Keratinocyte (primary cell): Measurements from ENCODE around the gene ANKRD1. TPM values are rescaled to one million over a fixed set of nuclear protein-coding genes. Genes with fewer than 3 reads are reported as not detected.

Source experiments
- DNase-seq: peaks from one replicate; pipeline ENCODE4 v3.0.0-alpha.2; 2011; ENCODE audit warnings: low read depth, missing footprints, low spot score
- FAIRE-seq: peaks from 2 replicates; lab custom pipeline; 2011; peaks lifted over from hg19 to GRCh38; lab: Jason Lieb, UNC
- H2AFZ ChIP-seq: 2 replicates; pipeline ENCODE4 v1.6.0; 2012; ENCODE audit warnings: low read length, control low read depth, inconsistent platforms; ENCODE audit not compliant: control insufficient read depth
- H3K27ac ChIP-seq: 2 replicates; pipeline ENCODE4 v1.5.1; 2011; ENCODE audit warnings: low read length; ENCODE audit not compliant: control insufficient read depth, insufficient read depth
- H3K27me3 ChIP-seq: 3 replicates; pipeline ENCODE4 v1.6.0; 2011; ENCODE audit warnings: low read length; ENCODE audit not compliant: control insufficient read depth, insufficient read depth; ENCODE audit errors: extremely low read depth
- H3K36me3 ChIP-seq, 2 experiments: 2 replicates in 1 of 2; 3 replicates in 1 of 2; pipeline ENCODE4 v1.5.1; 2011; ENCODE audit warnings: low read length in 2 of 2, mild to moderate bottlenecking in 1 of 2; ENCODE audit not compliant: control insufficient read depth in 2 of 2, insufficient read depth in 2 of 2; ENCODE audit errors: extremely low read depth in 1 of 2
- H3K4me1 ChIP-seq: 3 replicates; pipeline ENCODE4 v1.5.1; 2011; ENCODE audit warnings: low read length; ENCODE audit not compliant: control insufficient read depth, insufficient read depth; ENCODE audit errors: extremely low read depth
- H3K4me2 ChIP-seq: 3 replicates; pipeline ENCODE4 v1.6.0; 2011; ENCODE audit warnings: low read depth, low read length; ENCODE audit not compliant: control insufficient read depth, insufficient read depth; ENCODE audit errors: extremely low read depth
- H3K4me3 ChIP-seq, 3 experiments: fragments of 200-600 bp in 1 of 3; sonication (generic) in 1 of 3; 2 replicates in 2 of 3; 3 replicates in 1 of 3; pipeline ENCODE4 v1.5.1; 2011 to 2016; ENCODE audit warnings: low read length in 3 of 3, mild to moderate bottlenecking in 3 of 3, control low read depth in 2 of 3, inconsistent platforms in 1 of 3, low read depth in 1 of 3, mixed read lengths in 1 of 3, mixed run types in 1 of 3, moderate library complexity in 1 of 3; ENCODE audit not compliant: control insufficient read depth in 2 of 3, insufficient read depth in 2 of 3; ENCODE audit errors: extremely low read depth in 1 of 3
- H3K79me2 ChIP-seq: 2 replicates; pipeline ENCODE4 v1.6.0; 2012; ENCODE audit warnings: low read length; ENCODE audit not compliant: control insufficient read depth, insufficient read depth
- H3K9ac ChIP-seq: 3 replicates; pipeline ENCODE4 v1.6.0; 2011; ENCODE audit warnings: low read length; ENCODE audit not compliant: control insufficient read depth, insufficient read depth; ENCODE audit errors: extremely low read depth
- H3K9me1 ChIP-seq: 3 replicates; pipeline ENCODE4 v1.6.0; 2011; ENCODE audit warnings: low read length; ENCODE audit not compliant: control insufficient read depth, insufficient read depth; ENCODE audit errors: extremely low read depth
- H3K9me3 ChIP-seq: 2 replicates; pipeline ENCODE4 v1.5.1; 2012; ENCODE audit warnings: low read depth, low read length; ENCODE audit not compliant: control insufficient read depth
- H4K20me1 ChIP-seq: 3 replicates; pipeline ENCODE4 v1.6.0; 2011; ENCODE audit warnings: low read length; ENCODE audit not compliant: control insufficient read depth, insufficient read depth; ENCODE audit errors: extremely low read depth
- CTCF ChIP-seq, 3 experiments: IDR thresholded peaks in 1 of 3; conservative IDR thresholded peaks in 1 of 3; optimal IDR thresholded peaks in 1 of 3; 2 replicates in 2 of 3; 3 replicates in 1 of 3; pipeline versions ENCODE3 to v1.5.1; 2011; ENCODE audit warnings: low read length in 3 of 3, mild to moderate bottlenecking in 3 of 3, moderate library complexity in 2 of 3, control low read depth in 1 of 3, inconsistent platforms in 1 of 3; ENCODE audit not compliant: insufficient read depth in 2 of 3; ENCODE audit errors: extremely low read depth in 1 of 3
- EZH2 ChIP-seq: IDR thresholded peaks from one replicate; pipeline ENCODE4 v1.6.1; 2012; ENCODE audit warnings: inconsistent platforms, mild to moderate bottlenecking, low read length, moderate library complexity
- dilution Hi-C: fragments of 300-500 bp; cut with MboI; formaldehyde crosslinking; loops from one replicate; pipeline ENCODE4 v1.7.0; 2020; ENCODE audit warnings: low sequenced_read_pairs; ENCODE audit not compliant: extremely low pct_ligation_motif_present
- polyA plus RNA-seq, 5 experiments: library from polyadenylated mRNA; depleted of rRNA in 3 of 5; stranded (reverse) in 3 of 5; stranded (forward) in 1 of 5; unstranded in 1 of 5; fragments of >200 nt; gene quantifications; 1 replicate in 1 of 5; 2 replicates in 3 of 5; 3 replicates in 1 of 5; pipeline versions ENCODE4 v1.2.1 to v1.2.3, GENCODE V29; 2011 to 2012; ENCODE audit warnings: missing spikeins in 2 of 5, low read depth in 1 of 5, low replicate concordance in 1 of 5

ANKRD1 gene
- polyA plus RNA-seq, 1 donor (not counting 4 experiments of a cell fraction or from before 2014, with no cell fraction given): 0.07 TPM

GRCh38 chr10:90889636-90890035 lies 31.3 kb downstream of the ANKRD1 start:
- no peak for FAIRE-seq
- Histone ChIP-seq H3K4me3 (no peak overlapping the region), H3K36me3 (peaks cover 17 to 24% of the 10 kb centered on the region in 2 experiments), H3K4me2 (no peak overlapping the region), H3K79me2 (no peaks in the 10 kb centered on the region), H3K4me1 (no peaks in the 10 kb centered on the region), H3K9me1 (no peaks in the 10 kb centered on the region), H3K27me3 (no peaks in the 10 kb centered on the region), H4K20me1 (no peaks in the 10 kb centered on the region), H2AFZ (no peak overlapping the region), H3K27ac (no peak overlapping the region), H3K9me3 (no peaks in the 10 kb centered on the region), H3K9ac (no peak overlapping the region)
- dilution Hi-C loops: loop anchor here (25.0 kb wide), 1 partner anchor 373 kb away; no protein-coding TSS in a partner anchor
- no peak for TF ChIP-seq EZH2
- TF ChIP-seq CTCF (optimal IDR thresholded peaks at IDR 0.05 in 1 of 3, IDR thresholded peaks at IDR 0.05 in 1 of 3, conservative IDR thresholded peaks at IDR 0.05 in 1 of 3; ENCODE audit: extremely low read depth in 1 of 3, insufficient read depth in 2 of 3, low read length in 3 of 3): no peak
- no peak for DNase-seq

DNA sequence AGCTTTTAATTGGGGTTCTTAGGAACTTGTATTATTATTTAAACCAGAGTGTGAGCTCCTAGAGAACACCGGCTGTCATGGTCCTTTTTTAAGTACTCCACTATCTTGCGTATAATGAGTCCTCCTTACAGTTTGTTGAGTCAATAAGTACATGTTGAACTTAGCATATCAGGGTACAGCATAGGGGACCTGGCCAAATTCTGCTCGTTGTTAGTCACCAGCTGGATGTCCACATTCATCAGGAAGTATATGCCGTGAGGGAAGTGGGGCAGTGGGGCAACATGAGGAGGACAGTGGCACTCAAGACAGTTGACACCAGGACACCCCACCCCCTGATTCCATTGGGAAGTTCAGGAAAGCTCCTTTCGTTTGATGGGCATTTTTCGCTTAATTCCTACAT lies 32.5 kb downstream of the ANKRD1 start:
- Histone ChIP-seq H3K27me3 (no peaks in the 10 kb centered on the region), H3K9me1 (no peaks in the 10 kb centered on the region), H3K4me1 (no peaks in the 10 kb centered on the region), H3K4me3 (no peak overlapping the region), H3K27ac (no peak overlapping the region), H3K36me3 (peaks cover 16 to 23% of the 10 kb centered on the region in 2 experiments), H3K9me3 (no peaks in the 10 kb centered on the region), H3K9ac (no peak overlapping the region), H4K20me1 (no peaks in the 10 kb centered on the region), H3K79me2 (no peaks in the 10 kb centered on the region), H3K4me2 (no peak overlapping the region), H2AFZ (no peak overlapping the region)
- FAIRE-seq (no peak), DNase-seq (no peak)
- TF ChIP-seq CTCF (optimal IDR thresholded peaks at IDR 0.05 in 1 of 3, IDR thresholded peaks at IDR 0.05 in 1 of 3, conservative IDR thresholded peaks at IDR 0.05 in 1 of 3; ENCODE audit: extremely low read depth in 1 of 3, insufficient read depth in 2 of 3, low read length in 3 of 3) (no peak), EZH2 (no peak)
- dilution Hi-C loops: loop anchor here (25.0 kb wide), 1 partner anchor 374 kb away; no protein-coding TSS in a partner anchor
